Measurements from ENCODE around the gene FMO1.
"Not testable (repeated sequence)": the region's sequence is repeated elsewhere in the genome, so short reads cannot be mapped to it uniquely, and the experiment has no call there.

FMO1 gene

DNA sequence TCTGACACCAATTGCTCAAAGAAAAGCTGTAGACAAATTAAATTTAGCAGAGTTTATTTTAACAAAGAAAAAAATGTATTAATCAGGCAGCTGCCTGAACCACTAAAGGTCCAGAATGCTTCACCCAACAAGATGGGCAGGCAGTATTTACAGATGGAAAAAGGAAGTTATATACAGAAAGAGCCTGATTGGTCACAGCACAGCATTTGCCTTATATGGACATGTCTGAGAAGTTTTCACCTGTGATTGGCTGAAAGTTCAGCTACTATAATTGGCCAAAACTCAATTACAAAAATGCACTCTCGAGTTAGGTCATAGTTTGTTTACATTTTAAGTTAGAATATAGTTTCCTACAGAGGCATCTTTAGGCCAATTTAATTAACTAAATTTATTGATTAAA lies 15.1 kb upstream of the FMO1 start:
- DNase-seq (ENCODE audit: low read depth) = no peak

DNA sequence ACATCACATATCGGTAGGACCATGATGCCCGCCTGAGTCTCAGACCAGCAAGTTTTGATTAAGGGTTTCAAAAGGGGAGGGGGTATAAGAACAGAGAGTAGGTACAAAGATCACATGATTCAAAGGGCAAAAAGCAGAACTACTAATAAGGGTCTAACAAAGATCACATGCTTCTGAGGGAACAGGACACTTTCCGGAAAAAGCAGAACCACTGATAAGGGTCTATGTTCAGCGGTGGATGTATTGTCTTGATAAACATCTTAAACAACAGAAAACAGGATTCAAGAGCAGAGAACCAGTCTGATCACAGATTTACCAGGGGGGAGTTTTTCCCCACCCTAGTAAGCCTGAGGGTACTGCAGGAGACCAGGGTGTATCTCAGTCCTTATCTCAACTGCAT lies 12.1 kb upstream of the FMO1 start:
- not testable (repeated sequence) for DNase-seq (ENCODE audit: low read depth)

DNA sequence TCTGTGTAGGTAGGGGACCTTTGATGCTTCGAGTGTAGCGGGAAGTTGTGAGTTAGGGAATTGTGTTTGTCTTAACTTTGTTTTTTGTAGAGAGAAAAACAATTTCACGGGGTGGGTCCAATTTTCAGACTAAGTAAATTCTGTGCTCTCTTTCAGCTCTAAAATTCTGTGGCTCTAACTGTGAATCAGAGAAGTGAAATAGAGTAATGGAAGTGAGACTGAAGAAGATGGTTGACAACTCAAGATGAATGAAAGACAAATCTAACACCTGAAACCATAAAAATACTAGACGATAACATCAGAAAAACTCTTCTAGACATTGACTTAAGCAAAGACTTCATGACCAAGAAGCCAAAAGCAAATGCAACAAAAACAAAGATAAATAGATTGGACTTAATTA lies 4.4 kb upstream of the FMO1 start:
- DNase-seq (ENCODE audit: low read depth) = no peak

DNA sequence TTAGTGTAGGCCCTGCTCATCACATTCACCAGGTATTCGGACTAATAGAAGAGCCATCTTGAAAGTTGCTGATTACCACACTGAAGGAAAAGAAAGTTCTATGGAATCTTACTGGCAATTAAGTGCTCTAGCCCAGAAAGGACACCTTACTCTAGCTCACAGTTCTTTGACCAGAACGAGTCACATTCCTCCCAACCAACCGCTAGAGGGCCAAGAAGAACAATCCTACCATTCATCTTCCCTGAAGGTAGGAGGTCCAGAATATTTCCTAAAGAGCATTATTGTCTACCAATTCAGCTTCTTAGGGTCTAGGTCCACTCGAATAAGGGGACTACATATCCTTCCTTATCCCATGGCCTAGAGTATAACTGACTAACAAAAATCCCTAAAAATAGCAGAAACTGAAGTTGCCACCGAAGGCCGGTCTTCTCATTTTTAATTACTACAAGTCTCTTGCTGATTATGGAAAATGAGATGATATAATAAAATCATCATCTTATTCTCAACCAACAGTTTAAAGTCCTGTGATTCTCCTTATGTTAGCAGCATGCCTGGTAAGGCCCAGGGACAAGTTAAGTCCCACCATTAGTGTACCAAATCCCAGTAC lies 2.7 kb upstream of the FMO1 start:
- DNase-seq (ENCODE audit: low read depth) = no peak

DNA sequence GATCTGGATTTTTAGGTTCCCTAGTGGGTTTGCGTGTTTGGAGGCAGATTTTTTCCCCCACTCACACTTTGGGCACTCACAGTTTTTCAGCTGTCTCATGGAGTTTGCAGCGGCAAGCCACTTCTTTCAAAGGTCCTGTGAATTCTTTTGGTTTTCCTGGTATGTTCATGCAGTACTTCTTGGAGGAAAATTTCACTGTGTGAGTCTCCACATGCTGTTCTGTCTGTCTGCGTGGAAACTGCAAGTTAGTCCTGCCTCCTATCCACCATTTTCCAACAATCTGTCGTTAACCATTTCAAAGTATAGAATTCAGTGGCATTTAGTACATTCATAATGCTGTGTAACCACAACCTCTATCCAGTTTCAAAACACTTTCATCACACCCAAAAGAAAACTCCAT lies 793 bp upstream of the FMO1 start:
- no peak for DNase-seq (ENCODE audit: low read depth)

DNA sequence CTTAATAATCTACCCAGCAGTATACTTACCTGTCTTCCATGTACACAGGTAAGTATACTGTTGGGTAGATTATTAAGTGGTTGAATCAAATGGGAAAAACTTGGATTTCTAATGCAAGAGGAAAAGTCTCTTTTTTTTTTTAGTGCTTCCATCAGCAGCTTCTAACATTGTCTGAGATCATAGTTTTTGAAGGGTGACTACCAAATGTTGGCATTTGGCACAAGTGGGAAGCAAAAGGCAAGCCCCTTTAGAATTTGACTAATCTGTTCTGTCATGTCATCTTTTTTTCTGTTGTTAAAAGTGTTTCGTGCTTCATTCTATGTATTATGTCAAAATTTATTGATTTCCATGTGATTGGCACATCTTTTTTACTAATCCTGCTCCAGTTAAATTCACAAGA lies 547 bp downstream of the FMO1 start:
- DNase-seq (ENCODE audit: low read depth) = no peak

DNA sequence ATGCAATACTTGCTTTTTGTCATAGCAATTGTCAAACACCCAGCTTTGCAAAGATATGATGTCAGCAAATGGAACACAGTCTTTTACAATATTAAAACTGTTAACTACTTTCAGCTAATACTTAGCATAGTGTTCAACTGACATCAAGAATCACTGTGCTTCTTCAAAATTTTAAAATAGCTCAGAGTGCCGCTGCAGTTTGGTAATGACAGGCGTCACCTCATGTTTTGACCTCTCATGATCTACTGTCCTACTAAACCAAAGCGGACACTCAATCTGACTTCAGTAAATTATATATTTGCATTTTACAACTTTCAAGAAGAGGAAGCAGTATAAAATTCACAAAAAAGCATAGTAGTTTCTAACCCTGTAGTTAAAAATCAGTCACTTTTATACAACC lies 2.0 kb downstream of the FMO1 start:
- DNase-seq (ENCODE audit: low read depth) = no peak

DNA sequence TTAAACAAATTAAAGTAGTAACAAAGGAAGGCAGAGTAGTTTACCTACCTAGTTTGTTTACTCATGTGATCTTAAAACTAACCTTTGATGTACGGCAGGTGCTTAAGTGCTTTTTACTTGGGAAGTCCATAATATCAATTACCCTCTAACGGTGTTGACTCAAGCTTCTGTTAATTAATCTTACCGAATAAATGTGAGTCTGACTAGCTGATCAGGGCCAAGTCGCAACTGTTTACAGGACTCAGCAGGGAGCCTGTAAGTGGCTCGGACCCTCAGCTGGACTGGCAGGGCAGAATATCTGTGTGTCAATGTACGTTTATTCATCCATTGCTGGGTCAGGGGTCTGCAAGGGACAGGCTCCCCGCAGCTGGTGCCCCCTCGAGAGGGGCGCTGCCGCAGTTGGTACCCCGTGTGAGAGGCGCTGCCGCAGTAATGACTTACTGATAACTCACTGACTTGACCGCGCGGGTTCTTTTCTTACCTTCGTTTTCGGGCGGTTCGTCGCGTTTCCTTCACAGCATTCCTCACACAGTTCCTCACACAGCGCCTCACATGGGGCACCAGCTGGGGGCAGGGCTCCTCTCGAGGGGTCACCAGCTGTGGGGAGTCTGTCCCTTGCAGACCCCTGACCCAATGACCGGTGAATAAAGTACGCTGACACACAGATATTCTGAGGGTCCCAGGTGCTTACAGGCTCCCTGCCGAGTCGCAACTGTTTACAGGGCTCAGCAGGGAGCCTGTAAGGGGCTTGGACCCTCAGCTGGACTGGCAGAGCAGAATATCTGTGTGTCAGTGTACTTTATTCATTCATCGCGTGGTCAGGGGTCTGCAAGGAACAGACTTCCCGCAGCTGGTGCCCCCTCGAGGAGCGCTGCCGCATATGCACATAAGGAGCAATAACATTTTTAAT lies 3.0 kb downstream of the FMO1 start:
- no peak for DNase-seq (ENCODE audit: low read depth)

DNA sequence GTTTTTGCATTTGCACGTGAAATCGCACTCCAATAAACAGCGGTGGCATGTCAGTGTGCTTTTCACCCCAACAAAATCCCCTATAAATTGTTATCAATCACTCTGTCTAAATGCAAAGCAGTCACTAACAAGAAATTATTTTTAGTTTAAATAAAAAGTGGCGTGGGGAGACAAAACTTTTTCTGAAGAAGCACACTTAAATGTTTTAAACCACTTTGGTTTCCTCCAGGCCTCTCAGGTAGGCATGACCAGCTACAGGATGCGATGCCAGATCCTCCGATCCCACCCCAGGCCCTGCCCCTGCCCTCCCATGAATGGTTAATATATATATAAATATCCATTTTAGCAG lies 3.6 kb downstream of the FMO1 start:
- no peak for DNase-seq (ENCODE audit: low read depth)

DNA sequence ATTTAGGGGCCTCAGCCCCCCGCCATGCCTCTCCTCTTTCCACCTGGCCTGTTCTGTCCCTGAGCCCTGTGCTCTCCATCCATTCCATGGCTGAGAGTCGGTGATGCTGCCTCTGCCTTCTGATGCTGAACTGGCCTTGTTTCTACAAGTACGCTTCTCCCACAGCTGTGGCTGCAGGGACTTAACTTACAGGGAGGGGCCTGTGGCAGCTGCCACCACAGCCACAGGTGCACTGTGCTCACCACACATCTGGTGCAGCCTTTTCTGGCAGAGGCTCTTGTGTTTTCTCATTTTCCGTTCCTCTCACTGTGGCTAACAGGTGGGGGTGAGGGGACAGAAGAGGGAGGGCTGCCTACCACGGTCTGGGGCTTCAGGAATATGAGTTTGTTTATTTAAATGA lies 4.2 kb downstream of the FMO1 start:
- no peak for DNase-seq (ENCODE audit: low read depth)

DNA sequence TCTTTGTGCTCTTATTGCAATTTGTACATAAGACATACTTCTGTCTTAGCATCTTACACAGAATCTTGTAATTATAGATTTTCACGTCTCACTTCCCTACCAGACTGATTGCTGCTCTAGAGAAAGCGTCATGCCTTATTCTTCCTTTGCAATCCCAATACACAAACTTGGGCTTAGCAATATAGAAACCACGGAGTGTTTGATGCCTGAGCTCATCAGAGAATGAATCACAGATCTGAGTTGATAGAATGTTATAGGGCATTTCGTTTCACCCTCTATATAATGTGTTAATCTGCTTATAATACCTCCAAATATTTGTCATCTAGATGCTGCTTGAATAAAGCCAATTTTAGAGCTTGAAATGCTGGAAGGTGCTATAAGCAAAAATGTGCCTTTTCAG lies 6.6 kb downstream of the FMO1 start:
- DNase-seq (ENCODE audit: low read depth) = no peak

DNA sequence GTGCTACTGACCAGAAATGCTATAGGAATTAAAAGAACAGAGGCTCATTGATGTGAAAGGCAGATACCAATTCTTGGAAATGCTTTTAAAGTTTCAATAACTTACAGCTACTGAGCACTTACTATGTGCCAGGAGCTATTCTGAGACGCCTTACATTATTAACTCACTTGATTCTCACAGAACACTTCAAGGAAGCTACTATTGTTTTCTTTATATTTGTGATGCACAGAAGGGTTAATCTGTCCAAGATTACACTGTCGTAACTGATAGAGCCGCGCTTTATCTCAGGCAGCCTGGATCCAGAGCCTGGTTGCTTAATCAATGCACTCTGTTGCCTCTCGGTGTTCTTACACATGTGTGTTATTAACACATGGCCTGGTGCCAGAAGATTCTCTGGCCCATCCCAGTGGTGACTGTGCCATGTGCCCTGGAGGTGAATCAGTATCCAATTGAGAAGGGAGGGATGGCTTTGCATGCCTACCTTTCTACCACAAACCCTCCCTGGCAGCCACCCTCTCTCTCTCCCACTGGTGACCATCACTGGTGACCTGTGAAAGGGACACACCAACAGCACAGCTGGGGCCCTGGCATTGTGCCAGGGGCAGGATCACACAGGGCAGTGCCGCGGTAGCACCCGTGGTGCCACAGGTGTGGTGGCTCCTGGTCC lies 8.8 kb downstream of the FMO1 start:
- no peak for DNase-seq (ENCODE audit: low read depth)

DNA sequence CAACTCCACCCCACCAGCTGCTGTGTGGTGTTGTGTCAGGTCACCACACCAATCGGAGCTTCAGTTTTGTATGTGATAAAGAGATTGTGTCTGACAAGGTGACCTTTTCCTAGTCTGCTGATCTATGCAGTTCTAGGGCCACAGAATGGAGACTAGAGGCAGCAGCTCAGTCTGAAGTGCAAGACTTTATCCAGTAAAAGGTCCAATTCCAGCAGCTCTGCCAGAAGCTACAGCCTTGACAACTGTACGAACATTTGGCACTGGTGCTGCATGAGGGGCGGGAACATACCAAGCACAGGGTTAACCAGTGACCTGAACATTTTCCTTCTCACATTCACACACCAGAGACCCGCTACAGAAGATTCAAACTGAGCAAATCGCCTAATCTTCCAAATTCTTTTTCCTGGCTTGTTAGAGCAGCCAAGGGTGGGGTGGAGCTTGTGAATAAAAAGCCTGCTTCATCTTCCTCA lies 9.3 kb downstream of the FMO1 start:
- no peak for DNase-seq (ENCODE audit: low read depth)

DNA sequence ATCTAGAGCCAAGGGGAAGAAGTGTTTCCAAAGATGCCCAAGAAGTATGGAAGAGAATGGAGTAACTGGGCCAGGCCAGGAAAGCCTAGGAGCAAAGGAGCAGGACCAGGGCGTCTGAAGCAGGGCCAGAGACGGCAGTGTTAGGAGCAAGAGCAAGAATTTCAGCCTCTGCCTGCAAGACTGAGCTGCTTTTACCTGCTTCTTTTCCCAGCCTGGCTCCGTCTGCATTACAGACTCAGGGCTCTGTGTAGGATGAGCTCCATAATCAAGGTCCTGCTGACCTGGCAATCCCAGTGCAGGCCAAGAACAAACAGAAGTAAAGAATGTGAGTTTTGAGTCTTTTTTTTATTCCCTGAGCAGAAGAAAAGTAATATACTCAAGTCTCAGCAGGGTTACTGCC lies 10.1 kb downstream of the FMO1 start:
- DNase-seq (ENCODE audit: low read depth) = no peak

DNA sequence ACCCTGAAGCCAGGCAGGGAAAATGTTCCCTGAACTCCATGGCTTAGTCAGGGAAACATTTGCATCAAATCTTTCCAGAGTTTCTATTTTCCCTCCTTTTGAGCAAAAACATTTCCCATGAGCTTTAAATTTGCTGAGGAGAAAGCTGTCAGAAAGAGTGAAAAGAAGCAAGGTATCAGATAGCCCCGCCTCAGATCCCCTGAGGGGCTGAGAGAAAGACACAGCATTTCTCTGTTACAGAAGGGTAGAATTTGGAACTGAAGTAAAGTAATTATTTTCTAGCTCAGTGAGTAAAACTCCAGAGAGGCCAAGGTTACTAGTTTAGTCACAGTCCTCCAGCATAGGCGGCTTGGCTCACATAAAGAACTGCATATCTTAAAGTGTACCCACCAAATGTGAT lies 10.6 kb downstream of the FMO1 start:
- no peak for DNase-seq (ENCODE audit: low read depth)

DNA sequence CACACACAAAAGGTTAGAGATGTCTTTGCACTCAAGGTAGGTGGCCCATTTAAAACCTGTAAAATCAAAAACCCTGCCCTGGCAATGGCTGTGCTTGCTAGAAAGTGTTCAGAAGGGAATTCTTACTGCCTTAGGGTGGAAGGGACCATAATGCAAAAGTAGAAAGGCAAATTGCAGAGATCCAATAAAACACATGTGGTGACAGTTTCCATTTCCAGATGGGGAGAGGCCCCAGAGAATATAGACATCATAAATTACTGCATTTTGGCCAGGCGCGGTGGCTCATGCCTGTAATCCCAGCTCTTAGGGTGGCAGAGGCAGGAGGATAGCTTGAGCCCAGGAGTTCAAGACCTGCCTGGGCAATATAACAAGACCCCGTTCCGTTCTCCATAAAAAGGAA lies 13.0 kb downstream of the FMO1 start:
- no peak for DNase-seq (ENCODE audit: low read depth)

DNA sequence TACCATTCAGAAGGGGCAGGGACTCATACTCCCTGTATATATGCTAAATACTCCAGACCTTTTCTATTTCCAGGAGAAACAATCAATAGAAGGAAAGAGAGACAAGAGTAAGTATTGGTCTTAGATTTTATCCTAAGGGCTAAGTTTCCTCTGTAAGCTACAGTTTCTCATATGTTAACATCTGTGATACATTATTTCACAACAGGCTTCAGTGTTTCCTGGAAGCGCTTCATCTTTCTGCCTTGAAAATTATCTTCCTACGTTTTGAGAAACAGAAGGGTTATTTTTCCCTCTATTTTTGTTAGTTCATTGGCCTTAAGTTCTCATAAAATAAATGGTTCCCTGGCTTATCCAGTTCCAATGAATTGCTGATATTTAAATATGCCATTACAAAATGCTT lies 15.6 kb downstream of the FMO1 start:
- no peak for DNase-seq (ENCODE audit: low read depth)

DNA sequence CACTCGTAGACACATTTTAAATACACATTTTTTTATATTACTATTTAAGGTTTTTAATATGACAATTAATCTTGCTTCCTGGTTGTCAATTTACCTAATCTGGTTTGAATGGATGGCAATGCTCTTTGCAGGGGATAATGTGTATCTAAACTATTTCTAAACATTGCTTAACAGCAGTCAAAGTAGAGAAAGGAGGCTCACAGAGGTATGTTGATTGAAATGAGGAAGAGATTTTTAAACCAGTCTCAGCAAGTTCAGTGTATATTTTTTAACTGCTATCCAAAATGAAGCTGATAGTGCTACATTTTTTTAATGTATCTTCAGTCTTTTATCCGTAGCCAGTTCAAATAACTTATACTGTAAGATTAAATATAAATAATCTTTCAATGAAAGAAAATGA lies 17.4 kb downstream of the FMO1 start:
- no peak for DNase-seq (ENCODE audit: low read depth)

DNA sequence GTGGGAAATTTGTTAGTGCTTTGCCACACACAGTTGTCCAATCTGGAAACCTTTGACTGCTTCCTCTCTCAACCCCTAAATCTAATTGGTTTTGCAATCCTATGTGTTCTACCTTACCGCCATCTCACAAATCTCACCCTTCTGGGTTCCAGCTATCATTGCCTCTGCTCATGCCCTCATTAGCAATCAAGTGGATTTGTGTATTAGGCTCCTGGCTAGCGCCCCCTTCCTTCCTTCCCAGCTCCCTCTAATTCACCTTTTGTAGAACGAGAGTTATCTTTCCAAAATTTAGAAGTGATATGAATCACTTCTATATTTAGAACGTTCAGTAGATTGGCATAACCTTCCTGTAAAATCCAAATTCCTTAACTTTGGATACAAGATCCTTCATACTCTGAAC lies 18.6 kb downstream of the FMO1 start:
- DNase-seq (ENCODE audit: low read depth) = no peak

DNA sequence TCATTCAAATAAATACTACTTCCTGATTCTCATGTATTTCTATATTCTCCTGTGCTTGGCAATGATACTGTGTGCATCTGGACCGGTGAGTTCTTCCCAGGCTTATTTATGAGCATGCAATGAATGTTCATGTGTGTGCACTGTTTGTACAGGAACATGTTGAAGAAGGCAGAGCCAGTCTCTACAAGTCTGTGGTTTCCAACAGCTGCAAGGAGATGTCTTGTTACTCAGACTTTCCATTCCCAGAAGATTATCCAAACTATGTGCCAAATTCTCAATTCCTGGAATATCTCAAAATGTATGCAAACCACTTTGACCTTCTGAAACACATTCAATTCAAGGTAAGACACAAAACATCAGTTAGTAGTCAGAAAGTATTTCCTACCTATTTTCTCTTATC lies 19.1 kb downstream of the FMO1 start:
- no peak for DNase-seq (ENCODE audit: low read depth)

DNA sequence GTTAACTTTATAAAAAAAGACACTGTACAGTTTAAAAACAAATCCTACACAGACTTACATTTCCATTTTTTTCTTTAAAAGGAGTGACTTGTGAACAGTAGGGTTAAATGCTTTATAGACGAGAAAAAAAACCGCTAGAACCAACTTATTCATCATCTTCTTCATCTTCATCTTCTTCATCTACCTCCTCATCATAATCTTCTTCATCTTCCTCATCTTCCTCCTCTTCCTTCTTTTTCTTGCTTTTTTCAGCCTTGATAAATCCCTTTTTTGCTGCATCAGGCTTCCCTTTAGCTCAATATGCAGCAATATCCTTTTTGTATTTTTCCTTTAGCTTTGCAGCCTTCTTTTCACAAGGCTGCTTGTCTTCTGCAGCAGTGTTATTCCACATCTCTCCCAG lies 22.5 kb downstream of the FMO1 start:
- no peak for DNase-seq (ENCODE audit: low read depth)

DNA sequence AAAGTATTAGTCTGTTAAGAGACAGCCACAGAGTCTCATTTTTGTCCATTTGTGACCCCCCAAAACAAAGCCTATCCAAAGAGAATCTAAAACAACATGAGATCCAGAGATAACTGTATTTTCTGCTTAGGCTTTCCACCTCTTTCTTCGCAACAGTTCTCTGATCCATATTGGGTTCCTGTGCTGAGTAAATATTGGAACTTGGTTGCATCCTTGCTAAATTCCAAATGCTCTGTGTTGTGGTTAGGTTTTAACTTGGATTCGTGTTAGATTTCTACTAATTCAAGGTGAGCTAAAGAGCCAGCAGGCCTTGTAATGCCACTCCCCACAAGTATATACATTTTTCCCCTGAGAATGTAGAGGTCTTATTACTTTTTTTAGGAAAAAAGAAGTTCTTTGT lies 29.2 kb downstream of the FMO1 start:
- DNase-seq (ENCODE audit: low read depth) = no peak

DNA sequence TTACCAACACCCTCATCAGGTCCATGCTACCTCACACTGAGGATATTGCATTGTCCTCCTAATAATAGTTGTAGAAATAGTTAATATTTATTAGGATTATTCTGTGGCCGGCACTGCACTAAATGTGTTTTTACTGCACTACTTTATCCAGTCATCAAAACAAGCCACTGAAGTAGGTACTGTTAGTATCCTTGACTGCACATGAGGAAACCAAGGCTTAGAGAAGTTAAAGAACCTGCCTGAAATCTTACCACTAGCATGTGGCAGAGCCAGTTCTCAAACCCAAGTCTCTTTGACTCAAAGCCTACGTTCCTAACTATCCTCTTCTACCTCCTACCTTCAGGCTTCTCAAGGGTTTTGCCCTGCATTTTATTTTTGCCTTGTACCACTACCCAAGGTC lies 30.9 kb downstream of the FMO1 start:
- DNase-seq (ENCODE audit: low read depth) = no peak
